NCI-H2029 treated with DMSO at 0.1 percent for 48 hours (cell line): ENCODE results near the gene HLA-DOA.
A peak's percentile ranks its signal among the peaks of the same experiment; 100 is the strongest.

Experiments
- DNase-seq: peaks from one replicate; lab custom pipeline; 2025; lab: John Stamatoyannopoulos, UW

HLA-DOA gene

DNA sequence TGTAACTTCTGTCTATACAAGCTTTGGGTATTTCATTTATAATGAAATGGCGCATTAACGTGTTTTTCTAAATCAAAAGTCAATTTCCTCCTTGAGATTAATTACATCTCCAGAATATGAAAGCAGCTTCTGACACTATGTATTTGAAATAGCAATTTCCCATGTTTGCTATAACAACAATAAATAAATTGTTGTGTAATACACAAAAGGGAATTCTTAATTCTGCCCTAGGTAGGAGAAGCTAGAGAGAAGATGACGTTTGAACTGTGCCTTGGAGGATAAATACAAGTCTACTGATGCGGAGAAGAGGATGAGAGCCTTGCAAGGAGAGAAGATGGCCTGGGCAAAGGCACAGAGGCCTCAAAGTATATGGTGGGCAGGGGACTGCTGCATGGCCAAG is 7.6 kb upstream of the HLA-DOA start:
- no peak for DNase-seq

DNA sequence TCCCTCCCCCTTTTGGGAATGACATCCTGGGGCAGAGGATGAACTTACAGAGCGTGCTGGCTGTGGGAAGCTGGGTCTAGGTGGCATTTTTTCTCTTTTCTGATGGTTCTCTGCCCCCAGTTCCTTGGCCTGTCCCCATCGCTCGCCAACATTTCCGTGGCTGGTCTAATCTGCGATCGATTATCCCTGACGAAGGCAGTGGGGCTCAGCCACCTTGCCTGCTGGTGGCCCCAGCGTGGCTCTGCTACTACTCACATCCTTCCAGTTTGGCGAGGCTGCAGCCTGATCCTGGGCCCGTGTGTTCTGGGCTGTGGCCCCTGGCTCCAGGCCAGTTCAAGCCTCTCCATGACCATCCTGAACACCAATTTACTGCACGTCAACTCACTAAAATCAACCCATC is 6.4 kb upstream of the HLA-DOA start:
- DNase-seq, result no peak

DNA sequence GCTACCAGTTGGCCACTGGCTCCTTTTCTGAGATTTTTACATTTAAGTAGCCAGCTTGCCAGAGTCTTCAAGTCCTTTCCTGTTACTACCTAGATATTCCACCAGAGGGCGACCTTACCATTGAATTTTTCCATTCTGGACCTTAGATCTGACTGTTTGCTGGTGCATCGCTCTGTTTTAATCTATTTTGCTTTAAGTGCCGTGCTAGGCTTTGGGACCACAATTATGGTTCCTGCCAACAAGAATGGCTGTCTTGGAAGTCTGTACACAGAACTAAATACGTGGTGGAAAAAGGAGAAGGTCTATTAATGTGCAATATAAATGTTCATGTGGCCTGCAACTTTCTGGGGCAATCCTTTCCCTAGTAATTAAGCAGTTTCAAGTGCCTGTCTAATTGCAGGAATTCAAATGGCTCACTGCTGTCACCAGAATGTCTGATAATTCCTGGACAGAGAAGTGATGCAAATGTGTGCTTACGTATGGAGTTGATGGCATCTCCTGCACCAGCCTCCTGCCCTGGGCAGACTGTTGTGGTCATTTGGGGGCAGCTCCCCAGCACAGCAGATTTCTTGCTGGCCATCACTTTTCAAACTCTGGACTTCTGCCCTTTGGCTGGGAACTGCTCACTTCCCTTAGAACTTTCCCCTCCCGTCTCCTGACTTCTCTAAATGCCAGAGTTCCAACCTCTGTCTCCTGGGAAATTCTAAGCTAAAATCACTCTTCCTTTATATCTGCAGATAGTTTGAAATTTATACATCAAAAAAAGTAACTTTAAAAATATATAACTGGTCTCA is 5.6 kb upstream of the HLA-DOA start:
- peak; percentile 71 for DNase-seq

DNA sequence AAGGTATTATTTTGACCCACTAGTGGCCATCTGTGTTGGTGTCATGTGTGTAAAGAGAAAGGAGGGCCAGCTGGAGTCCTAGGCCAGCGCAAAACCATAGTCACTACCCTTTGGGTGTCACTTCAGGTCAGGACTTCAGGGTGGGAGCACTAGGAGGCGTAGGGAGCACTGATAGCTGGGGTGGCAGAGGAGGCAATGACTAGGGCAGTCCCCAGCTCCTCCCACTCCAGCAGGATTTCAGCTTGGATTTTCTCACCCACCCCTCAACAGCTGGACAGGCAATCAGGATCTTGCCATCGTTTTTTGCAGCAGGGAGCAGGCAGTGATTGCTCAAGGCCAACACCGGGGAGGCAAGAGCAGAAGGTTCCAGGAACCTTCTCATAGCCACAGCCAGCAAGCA is 4.2 kb upstream of the HLA-DOA start:
- DNase-seq, result no peak

DNA sequence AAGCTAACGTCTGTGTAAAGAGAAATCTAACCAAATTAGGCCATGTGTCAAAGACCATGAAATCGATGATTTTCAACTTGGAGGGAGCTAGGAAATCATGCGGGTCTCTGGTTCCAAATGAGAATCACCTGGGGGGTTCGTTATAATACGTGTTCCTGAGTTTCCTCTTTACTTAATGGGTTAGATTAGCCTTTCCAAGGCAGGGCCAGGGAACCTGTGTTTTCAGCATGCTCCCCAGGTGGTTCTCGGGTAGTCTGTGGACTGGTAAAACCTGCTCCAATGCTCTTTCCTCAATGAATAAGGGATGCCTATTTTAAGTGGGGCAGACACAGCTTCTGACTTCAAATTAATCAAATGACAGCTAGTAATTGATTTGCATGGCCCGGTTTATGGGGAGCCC is 965 bp upstream of the HLA-DOA start:
- no peak for DNase-seq

DNA sequence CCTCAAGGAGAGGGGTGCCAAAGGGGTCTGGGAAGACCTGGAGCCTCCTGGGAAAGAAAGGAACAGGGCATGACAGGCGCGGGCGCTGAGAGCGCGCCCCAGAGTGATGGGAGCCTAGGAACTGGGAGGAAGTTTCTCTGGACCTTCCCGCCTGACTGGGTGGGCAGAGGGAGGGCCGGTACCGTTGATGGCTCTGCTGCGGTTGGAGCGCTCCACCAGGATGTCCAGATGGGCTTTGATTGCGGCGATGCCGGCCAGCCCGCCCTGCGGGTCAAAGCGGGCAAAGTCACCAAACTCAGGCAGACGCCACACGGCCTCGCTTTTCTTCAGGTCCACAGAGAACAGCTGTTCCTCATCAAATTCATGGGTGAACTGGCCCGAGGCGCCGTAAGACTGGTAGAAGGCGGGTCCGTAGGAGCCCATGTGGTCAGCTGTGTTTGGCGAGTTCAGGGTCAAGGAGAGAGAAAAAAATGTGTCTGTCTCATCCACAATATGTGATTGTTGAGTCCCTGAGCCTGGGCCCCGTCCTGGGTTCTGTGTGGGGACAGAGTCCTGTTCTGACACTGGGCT is 1.5 kb downstream of the HLA-DOA start:
- no peak for DNase-seq

DNA sequence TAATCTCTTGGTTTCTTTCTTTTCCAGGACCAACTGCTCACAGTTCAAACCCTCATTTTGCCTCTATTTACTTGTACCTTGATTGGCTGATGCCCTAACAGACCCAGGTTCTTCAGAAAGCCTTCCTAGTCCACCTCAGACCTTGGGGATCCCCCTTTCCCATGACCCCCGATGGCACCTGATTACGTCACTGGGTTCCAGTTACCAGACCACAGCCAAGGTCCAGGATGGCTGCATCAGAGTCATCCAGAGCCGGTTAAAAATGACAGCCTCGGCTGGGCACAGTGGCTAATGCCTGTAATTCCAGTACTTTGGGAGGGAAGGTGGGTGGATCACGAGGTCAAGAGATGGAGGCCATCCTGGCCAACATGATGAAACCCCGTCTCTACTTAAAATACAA is 4.5 kb downstream of the HLA-DOA start:
- no peak for DNase-seq

DNA sequence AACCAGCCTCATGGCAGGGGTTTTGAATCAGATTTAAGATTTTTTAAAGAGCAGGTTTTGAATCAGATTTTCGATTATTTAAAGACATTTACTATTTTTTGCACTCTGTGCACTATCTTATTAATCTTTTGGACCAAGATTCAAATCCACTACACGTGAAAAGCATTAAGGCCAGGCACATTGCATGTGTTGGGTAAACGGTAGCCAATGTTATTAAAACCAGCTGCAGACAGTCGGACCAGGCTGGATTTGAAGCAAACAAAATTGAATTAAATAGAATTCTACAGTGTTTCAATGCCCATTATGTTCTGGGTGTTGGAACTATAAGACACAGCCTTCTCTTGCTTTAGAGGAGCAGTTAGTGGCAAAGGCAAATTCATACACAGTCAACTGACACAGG is 7.7 kb downstream of the HLA-DOA start:
- DNase-seq, result no peak

DNA sequence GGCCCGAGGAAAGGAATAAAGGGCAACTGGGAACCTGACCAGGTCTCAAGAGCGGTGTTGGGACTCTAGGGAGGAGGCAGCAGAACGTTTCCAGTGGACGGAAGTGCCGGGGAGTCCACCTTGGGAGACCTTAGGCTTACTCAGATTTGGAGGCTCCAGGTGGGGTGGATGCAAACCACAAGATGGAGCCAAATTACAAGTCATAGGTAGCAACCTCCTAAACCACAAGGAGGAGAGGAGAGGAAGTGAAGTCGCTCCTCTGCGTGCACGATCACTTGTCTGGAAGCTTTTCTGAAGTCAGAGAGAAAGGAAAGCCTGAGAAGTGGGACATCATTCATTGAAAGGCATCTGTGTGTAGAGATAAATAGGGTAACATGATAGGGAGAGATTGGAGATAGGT is 9.3 kb downstream of the HLA-DOA start:
- DNase-seq, result no peak

DNA sequence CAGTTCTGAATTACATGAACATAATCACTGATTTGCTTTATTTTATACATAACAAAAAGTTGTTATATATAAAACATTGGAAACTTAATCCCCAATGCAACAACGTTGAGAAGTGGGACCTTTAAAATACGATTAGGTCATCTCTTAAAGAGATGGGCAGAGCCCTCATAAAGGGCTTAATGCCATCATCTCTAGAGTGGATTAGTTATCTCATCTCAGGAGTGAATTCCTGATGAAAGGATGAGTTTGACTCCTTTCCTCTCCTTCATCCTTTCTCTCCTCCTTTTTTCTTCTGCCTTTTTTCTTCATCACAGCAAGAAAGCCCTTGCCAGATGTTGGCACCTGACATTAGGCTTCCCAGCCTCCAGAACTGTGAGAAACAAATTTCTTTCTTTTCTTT is 13.9 kb downstream of the HLA-DOA start:
- no peak for DNase-seq

DNA sequence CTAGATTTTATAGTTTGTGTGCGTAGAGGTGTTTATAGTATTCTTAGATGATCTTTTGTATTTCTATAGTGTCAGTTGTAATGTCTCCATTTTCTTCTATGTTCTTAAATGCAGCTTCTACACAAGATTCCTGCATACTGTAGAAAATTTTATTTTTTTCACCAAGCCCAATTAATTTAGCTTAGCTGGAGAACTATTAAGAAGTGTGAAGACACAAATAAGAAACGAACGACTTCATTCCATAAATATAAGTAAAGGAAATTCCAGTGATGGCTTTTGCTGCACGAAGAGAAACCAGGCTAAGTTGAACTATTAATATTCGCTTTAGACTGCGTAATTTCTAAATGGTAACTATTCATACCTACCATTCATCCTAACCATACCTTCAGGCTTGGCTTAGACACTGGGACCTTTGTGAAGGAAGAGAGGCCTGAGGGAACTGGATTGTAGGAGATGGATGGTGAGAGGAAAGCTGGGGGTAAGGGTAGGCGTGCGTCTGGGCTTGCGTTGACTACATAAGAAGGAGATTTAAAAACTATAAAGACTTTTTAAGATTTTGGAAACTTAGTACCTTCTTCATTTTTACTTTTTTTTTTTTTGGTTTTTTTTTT is 15.9 kb downstream of the HLA-DOA start:
- DNase-seq, result no peak

DNA sequence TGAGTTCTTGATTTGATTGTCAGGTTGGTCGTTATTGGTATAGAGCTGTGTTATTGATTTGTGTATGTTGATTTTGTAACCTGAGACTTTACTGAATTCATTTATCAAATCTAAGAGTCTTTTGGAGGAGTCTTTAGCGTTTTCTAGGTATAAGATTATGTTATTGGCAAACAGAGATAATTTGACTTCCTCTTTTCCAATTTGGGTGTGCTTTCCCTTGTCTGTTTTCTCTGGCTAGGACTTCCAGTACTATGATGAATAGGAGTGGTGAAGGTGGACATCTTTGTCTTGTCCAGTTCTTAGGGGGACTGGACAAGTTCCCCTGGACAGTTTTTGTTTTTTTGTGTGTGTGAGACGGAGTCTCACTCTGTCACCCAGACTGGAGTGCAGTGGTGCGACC is 17.4 kb downstream of the HLA-DOA start:
- DNase-seq, result no peak

DNA sequence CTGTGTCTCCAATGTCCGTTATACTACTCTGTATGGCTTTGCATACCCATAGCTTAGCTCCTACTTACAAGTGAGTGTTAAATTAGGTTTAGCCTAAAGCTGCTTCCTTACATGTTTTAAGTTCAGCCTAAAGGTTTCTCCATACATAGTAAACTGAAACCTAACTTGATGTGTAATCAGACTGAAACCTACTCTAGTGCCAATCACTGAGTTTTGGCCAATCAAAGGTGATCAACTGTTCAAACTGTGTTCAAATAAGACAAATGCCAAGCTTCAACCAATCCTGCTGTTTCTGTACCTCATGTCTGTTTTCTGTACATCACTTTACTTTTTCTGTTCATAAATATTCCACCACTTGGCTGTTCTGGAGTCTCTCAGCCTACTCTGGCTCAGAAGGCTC is 20.0 kb downstream of the HLA-DOA start:
- no peak for DNase-seq

DNA sequence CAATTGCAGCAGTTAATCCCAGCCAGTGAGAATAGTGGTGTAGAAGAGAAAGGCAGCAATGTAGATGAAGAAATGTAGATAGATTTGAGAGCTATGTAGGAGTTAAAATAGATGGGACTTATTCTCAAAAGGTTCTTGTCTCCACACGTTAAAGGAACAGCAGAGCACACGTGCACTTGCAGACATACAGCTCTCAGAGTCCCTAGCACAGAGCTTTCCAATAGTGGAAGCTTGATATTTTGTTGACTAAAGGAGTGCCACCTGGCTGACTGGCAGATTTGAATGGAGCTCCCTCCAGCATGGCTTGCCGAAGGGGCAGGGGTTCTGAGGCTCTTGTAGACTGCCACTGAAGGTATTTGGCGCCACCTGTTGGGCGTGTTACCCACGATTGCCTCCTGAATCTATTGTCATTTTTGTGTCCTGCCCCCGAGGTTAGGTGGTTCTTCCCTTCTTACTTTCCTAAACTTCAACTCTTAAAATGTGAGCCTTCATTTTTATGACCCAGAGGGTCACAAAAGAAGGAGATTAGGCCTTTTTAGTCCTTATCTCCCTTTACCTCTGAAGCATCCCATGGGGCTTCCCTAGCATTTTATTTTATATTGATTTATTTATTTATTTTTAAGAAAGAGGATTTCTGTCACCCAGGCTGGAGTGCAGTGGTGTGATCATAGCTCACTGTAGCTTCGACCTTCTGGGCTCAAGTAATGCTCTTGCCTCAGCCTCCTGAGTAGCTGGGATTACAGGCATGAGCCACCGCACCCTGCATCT is 24.6 kb downstream of the HLA-DOA start:
- peak; percentile 91 for DNase-seq

DNA sequence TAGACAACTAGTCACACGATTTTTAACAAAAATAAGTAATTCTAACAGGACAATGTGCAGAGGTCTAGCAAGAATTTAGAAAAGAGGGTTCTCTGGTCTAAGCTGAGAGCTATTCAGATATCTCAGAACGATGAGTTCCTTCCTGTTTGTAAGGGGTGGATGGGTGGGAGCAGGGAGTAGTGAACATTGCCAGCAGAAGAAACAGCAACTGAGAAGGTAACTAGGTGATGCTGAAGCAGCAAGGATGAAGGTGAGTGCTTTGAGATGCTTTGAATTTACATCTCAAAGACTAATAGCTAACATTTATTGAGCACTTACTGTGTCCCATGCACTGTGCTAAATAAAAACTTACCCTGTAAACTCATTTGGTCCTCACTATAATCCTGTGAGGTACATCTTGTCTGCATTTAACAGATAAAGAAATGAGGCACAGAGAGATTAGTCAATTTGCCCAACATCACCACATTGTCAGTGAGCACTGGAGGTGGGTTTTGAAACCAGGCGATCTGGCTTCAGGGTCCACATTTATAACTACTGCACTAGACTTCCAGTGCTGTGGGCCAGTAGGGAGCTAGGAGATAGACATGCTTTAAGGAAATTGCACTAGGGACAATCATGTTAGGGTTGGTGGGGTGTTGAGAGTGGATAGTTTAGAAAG is 25.3 kb downstream of the HLA-DOA start:
- DNase-seq, result no peak

DNA sequence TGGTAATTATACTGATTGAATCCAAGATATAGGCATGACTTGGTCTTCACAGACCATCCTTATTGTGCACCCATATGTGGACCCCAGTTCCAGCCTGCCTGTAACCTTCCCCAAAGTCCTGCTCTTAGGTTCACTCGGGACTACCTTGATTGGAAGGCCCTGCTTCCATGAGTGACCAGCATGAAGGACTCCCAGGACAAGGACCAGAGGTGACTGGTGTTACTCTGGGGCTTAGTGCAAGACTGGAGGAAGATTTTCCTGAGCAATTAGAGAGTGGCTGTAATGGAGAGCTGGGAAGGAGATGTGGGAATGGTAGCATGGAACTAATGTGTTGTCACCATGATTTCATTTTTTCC is 25.9 kb downstream of the HLA-DOA start:
- DNase-seq, result no peak

DNA sequence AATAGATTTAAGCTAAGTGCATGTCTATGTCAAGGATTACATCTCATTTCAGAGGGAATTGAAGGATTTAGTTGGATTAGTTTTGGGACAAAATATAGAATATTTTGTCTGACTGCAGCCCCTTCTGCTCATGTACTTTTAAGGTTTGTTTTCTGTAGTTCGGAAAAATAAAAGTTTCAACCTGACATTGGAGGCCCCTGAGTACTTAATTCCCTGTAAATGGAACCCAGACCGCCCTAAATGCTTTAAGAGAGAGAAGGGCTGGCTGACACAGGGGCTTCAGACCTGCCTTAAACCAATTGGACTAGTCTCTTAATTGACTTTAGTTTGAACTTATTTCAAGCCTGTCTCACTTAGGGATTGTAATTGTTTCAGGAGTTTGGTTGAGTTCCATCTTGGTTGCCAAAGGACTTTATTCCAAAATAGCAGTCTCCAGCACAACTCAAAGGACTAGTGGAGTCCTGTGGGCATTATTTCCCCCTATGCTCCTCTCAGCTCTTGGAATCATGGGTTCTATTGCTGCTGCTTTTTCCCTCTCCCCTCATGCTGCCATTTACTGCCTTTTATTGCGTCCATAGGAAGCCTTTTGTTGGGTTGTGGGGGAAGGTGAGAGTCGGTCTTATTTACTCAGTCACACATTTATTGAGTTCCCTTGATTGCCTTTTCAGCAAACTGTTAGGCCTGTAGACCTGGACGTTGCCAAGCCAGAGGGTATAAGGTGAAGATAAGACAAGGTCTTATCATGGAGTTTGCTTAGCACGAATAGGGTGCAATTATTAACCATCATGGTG is 26.5 kb downstream of the HLA-DOA start:
- DNase-seq, result no peak

DNA sequence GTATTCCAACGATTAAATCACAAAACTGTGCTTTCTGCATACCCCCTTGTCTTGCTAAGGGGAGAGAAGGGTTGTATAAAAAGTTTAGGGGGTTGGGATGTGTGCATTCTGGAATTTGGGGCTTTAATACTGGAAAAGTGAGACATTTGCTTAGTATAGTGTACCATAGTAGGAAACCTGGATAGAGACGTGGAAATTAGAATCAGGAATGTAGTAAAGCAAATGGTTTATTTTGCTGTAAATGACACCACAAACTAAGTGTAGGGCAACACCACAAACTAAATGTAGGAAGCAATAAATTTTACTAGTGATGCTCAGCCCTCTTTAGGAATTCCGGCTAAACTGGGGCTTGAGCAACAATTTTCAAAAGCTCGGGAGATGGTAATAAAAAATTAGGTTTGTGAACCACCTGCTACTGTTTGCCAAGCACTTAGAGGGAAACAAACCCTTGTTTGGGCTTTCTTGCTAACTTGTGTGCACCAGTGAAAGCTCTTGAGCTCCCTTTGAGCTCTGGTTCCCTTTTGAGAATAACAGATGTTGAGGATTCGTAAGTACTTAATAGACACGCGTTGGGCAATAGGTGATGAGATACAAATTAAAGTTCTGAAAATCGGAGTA is 27.2 kb downstream of the HLA-DOA start:
- peak; percentile 82 for DNase-seq

DNA sequence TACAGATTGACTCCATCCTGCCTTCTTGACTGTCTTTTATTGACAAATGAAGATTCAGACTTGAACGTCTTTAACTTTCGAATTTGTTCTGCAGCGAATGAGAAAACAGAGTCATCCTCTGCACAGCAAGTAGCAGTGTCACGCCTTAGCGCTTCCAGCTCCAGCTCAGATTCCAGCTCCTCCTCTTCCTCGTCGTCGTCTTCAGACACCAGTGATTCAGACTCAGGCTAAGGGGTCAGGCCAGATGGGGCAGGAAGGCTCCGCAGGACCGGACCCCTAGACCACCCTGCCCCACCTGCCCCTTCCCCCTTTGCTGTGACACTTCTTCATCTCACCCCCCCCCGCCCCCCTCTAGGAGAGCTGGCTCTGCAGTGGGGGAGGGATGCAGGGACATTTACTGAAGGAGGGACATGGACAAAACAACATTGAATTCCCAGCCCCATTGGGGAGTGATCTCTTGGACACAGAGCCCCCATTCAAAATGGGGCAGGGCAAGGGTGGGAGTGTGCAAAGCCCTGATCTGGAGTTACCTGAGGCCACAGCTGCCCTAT is 28.8 kb downstream of the HLA-DOA start:
- DNase-seq, result no peak

DNA sequence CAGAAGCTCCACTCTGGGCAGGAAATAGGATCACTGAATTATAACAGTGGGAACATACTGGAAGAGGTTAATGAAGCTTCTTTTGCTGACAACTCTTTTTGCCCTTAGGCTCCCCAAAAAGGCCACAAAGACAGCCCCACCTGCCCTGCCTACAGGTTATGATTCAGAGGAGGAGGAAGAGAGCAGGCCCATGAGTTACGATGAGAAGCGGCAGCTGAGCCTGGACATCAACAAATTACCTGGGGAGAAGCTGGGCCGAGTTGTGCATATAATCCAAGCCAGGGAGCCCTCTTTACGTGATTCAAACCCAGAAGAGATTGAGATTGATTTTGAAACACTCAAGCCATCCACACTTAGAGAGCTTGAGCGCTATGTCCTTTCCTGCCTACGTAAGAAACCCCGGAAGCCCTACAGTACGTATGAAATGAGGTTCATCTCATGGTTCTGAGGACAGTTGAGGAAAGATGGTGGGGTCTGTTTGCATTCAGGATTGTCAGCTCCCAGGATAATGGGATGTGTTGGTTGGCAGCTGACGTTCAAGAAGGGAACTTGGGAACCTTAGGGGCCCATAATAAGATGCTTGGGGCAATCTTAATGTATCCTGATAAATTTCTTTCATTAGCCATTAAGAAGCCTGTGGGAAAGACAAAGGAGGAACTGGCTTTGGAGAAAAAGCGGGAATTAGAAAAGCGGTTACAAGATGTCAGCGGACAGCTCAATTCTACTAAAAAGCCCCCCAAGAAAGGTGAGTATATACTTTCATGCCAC is 29.5 kb downstream of the HLA-DOA start:
- no peak for DNase-seq
